Stimulated activated CD4-positive, alpha-beta T cell treated with anti-CD3 and anti-CD28 coated beads, Interleukin-12 subunit alpha, Interleukin-12 subunit beta, amount 100 ng/mL, for 24 hours (primary cell): Measurements from ENCODE around the gene EXT2.

Experiments used
- DNase-seq, 2 experiments: peaks; one replicate each; pipeline ENCODE4 v3.0.0-alpha.2; 2020; ENCODE audit warnings: low read depth in 2 of 2

The EXT2 gene

DNA sequence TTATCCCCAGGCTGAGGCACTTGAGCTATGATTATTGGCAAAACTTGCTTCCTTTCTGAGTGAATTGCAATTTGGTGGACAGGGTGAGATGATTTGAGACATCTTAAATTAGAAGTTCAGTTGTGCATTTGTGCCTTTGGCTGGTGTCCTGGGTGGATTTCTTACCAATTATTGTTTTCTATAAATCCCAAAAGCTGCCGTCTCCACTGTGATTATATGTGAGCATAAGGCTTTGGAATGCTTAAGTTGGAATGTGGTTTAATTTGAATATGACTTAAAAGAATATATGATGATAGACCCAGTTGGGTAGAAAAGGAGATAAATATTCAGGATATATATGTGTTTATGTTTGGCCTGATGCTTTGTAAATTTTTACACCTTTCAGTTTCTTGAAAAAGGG, 70.0 kb downstream of the EXT2 start:
- no peak for DNase-seq

DNA sequence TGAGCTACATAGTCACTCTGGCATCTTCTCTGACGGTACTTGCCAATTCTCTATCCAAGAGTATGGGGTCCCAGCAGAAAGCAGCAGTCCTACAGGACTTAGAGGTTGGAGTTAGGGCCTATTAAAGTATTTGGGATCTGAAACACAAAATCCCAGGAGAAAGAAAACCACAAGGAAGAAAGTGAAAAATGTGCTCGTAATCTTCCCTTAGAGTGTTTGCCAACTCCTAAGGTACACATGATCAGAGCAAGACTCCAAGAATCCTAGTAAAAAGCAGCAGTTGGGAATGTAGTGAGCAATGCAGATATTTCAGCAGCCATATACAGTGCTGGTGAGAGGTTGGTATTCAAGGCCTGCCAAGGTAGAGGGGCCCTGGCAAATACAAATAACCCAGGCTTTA, 71.6 kb downstream of the EXT2 start:
- DNase-seq = no peak

DNA sequence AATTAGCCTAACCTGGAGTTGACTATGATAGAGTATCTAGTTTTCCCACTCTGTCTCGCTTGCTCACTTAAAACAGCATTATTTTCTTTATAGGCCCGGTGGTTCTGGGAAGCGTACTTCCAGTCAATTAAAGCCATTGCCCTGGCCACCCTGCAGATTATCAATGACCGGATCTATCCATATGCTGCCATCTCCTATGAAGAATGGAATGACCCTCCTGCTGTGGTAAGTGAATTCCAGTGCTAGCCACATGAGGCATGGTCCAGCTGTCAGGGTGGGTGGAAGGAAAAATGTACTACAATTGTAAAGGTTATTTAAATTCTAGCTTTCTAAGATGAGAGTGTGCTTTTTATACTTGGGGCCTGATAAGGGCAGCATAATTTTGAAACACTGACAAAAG, 76.0 kb downstream of the EXT2 start:
- DNase-seq = no peak

DNA sequence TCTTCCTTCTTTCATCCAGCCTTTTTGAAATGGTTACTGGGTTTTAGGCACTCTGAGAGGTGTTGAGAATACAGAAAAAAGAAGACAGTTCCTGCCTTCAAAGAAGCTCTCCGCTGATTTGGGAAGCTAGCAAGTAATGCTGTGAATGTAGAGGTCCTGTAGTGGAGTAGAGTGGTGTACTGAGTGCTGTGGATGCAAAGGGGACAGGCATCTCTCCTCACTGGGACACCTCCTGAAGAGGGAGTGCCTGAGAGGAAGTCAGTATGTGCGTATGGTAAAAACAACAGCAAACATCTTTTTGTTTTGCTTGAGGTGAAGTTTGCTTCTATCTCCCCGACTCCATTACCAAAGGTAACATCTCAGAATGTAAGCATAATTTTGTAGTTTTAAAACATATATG, 77.5 kb downstream of the EXT2 start:
- no peak for DNase-seq

DNA sequence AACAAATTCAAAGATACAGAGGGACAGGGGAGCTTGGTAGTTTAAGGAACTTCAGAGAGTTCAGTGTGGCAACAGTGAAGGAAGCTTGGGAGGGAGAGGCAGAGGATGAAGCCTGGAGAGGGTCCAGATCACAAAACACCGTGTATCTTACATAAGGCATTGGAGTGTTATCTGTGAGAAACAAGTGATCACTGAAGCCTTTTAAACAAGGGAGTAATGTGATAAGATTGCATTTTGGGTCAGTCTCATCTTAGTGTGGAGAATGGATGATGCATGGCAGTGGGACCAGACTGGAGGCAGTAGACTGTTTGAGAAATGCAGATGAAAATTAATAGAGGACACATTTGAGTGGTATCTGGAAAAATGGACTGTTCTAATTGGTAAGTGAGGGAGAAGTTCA, 79.4 kb downstream of the EXT2 start:
- no peak for DNase-seq

DNA sequence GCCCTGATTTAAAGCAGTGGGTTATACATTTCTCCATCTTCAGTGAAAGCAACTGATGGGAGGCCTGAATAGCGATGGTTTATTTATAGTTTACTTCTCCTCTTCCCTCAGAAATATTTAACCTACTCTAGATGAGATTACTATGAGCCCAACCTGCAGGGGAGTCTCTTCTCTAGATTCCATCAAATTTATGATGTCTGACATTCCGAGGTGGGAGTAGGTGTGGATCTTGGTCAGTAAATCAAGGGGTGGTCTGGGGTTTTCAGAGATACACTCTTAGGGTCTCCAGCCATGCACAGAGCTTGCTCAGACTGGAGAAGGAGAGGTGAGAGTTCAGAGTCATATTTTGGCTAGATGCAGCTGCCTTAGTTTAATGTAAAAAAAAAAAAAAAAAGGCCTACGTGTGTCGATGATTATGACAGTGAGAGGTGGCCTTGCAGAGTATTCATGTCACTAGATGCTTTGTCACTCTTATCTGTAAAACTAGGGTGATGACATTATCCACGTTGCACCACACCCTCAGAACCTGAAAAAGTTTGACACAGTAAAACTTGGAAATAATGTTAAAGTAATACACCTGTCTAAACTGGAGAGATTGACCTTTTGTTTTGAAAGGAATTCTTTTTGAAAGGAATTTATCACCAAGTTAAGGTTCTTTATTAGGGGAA, 81.2 kb downstream of the EXT2 start:
- DNase-seq = no peak

DNA sequence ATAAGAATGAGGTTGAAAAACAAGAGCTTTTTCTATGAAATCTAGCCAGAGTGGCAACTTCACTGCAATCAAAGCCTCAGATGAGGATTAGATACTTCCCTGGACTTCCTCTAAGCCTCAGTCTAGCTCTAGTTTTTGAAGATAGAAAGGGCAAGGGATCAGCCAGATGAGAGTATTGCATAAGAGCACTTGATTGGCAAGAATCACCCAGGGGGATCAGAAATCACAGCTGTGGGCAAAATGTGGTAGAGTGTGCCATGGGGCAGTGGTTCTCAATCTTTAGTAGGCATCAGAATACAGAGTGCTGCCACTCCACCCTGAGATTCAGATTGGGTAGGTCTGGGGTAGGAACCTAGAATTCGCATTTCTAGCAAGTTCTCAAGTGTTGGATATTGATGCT, 82.4 kb downstream of the EXT2 start:
- DNase-seq = no peak

DNA sequence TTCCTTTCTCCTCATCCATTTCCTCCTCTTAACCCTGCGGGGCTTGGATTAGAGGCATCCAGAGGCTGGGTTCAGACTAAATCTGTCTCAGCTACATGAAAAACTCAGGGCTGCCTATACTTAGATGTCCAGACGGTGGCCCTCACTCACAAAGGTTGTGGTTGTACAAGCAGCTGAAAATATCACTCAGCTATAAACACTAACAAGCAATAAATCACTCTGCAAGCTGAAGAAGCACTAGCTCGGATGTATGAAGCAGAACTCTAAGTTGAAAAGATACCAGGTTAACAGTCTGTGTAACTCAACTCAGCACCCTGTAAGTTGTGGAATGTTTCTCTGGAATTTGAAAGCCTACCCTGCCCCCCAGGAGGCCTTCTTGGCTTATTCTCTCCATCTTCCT, 82.9 kb downstream of the EXT2 start:
- no peak for DNase-seq

DNA sequence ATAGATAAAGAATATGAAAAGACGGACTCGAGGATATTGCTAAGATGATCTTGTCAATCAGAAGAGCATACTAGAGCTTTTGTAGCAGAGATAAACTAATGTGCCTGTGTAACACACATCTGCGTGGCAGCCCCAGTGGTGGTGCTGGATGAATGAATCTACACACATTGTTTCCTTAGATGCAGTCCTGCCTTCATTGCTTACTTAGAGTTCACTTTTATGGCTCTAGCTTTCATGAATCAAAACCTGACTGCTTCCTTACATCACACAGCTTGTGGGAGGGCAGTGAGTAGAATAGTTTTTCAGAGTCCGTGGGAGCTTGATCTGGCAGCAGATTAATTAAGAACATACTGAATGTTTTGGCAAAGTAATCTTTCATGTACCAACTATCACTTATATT, 83.7 kb downstream of the EXT2 start:
- no peak for DNase-seq

DNA sequence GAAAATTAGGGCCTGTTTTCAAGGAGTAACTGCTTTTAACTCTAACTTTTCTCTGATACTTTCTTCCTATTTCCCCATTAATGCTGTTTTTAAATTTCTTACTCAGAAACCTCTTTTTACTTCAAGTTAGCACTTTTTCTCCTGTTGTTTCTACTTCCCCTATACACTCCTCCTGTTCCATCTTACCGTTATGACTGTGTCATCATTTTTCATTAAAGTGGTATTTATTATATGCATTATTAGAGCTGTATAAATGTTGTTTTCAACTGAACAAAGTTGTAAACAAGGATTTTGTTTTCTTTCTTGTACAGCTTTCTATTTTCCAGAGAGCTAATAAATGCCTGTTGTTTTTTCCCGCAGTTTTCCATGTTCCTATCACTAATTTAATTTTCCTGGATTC, 84.6 kb downstream of the EXT2 start:
- DNase-seq = no peak

DNA sequence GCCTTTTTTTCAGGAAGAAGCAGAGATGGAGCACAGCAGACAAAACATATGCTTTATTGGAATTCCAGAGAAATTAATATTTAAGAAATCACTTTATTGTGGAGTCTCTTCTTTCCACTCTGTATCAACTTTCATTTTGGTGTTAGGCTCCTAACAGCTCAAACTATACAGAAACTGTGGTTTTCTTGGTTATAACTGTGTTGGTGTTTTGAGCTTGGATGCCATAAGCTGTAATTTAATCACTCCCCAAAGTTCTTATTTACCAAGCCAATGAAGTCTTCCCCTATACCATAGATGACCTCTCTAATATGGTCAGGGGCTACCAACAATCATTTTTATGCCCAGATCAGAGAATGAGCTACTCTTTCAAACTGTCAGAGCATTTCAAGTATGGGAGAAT, 90.0 kb downstream of the EXT2 start:
- no peak for DNase-seq

DNA sequence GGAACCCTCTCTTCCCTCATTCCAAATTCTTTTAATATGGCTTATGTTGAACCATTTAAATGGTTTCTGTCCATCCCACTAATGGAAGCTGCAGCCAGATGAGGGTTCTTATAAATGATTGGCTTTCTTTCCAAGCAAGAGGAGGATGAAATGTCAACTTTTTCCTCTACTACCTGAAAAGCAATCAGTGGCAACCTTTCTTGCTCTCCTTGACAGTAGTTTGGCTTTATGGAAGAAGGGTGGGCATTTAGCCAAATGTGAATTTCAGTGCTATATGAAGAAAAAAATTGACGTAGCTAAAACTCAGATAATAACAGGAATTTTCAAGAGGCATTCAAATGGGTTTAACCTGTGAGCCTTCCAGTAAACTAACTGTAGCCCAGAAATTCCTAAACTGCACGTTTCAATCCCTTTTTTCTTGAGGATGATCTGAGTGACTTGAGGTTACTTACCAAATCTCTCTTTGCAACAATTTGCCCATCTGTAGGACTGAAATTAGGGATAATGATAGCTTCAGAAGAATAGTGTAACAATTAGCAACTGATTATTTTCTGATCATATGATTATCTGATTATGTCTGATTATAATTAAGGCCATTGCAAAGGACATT, 90.9 kb downstream of the EXT2 start:
- DNase-seq = no peak

DNA sequence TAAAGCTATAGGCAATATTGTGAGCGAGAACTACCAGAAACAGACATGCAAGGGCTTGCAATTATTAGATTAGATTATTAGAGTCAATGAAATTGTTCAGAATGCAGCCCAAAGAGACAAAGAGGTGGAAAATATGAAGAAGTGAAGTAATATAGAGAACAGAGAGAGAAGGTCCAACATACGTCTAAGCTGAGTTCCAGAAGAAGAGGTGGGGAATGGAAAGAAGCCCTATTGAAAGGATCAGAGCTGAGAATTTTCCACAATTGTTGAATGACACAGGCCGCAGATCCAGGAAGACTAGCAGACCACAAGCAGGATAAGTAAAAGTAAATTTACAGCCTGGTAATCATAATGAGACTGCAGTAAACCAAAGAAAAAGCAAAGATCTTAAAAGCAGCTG, 93.2 kb downstream of the EXT2 start:
- DNase-seq = no peak

DNA sequence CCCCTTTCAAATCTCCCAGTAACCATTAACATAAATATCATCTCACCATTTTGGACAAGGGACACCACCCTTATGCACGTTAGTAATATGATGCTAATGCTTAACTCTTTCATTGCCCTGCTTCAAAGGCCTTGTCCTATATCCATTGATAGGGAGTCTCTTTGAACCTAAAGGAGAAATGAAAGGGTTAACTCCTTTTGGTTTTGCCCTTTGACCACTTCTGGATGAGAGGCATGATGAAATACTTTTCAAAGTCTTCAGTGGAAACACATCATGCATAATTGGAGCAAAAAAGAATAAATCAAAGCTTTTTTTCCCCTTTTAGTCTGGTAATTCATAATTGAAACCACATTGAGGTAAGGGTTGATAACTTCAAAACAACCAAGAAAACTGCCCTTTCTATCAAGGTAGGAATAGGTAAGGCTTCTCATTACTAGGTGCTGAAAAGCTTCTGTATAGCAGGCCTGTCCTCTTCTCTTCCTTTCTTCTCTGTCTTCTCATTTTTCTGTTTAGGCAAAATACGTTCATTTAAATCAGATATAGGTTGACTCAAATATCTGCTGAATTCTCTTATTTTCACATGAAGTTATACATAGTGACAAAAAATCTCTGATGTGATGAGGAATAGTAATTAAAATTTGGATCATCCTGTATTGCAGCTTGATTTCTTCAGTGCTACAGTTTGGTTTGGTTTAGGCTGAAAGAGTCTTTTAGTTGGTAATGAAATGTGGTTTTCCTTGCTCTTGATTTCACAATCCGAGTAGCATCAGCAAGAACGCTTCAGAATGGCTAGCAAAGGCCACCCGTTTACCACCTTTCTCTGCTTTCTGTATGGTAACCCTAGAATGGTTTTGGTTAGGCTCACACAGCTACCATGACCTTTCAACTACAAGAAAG, 94.8 kb downstream of the EXT2 start:
- DNase-seq = no peak

DNA sequence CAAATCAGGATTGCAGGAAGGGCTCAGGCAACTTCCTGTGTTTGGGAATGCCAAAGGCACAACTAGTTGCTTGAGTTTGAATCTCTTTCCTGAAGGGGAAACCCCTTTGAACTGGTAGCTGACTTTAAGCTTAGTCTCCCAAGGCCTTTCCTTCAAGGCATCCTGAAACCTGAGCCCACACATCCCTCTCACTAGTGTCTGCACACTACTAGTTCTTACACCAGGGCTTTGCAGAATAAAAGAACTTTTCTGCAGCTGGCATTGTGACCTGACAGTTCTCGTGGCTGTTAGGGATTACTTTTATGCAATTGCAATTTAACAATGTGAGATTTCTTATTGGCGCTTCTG, 95.4 kb downstream of the EXT2 start:
- DNase-seq = no peak

DNA sequence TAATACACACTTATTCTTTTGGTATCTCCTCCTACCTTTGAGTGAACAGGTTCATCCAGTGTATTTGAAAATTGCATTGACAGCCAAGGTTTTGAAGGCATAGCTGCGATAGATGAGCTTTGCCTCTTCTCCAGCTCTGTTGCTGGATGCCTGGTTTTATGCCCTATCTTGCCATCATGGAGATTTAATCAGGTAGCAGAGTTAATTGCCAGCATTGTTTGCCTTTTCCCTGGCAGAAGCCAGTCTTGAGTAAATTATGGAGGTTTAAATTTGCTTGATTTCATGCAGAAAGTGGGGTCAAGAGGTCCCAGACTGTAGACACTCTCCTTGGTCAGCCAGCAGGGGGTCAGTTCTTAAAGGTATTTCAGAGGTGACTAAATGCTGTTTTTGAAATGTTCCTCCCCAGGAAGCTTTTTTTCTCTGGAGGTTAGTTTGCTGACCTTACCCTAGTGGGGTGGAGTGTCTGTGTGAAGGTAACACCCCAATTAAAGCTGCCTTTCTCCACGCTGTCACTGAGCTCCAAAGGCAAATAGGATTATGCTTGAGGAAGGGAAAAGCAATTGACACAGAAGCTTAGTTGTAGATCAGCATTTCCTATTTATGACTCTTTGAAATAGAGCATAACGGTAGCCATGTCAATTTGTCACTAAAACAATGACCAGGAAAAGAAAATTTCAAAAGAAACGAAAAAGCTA, 96.0 kb downstream of the EXT2 start:
- DNase-seq = no peak

DNA sequence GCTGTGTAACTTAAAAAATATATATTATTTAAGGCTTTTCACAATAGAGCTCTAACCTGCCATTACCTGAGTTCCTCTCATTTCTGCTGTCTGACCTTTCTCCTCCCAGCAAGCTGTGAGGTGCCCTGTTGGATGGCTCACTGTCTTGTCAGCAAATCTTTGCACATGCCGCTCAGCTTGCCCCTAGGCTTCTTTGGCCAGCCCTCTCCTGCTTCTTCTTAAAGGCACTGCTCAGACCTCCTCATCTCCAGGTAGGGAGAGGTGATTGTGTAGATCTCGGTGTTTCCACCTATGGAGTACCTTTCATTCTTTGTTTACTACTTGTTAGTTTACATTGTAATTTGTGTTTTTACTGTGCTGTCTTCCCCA, 96.5 kb downstream of the EXT2 start:
- DNase-seq = no peak

DNA sequence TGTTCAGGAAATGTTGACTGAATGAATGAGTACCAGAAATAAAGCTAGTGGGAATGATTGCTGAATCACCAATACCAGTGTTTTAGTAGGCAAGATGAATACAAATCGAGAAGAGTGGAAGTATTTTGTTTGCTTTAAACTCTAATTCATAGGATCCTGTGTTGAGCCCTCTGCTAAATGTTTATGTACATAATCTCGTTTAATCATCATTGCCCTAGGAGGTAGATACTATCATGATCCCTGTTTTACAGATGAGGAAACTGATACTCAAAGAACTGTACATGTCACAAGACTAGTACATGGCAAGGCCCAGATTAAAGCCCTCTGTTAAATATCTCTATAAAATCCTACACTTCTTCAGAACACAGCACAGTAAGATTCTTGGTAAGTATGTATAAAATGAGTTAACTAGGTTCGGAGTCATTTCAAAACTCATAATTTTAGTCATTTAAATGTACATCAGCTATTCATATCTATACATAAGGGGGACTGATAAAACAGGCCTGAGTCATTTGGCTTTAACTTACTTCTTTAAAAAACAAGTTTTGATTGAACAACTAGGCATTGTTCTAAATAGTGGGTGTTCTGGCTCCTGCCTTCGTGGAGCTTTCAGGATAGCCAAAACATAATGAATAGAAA, 97.1 kb downstream of the EXT2 start:
- no peak for DNase-seq

DNA sequence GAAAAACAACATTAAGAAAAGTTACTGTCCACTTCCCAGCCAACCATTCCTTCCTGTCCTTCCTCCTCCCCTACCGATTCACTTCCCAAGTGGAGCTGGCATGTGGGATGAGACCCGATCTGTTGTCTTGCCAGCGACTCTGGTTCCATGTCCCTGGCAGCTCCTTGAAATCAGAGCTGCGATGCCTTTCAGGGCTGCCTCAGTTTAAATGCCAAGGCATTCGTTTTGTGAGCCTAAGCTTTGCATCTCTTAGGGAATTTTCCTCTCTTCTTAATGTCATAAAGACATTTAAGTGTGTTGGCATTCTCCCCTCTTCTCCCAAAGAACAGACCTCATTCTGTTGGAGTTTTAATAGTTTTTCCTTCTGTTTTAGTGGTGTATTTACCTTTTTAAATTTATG, 98.4 kb downstream of the EXT2 start:
- DNase-seq = no peak

DNA sequence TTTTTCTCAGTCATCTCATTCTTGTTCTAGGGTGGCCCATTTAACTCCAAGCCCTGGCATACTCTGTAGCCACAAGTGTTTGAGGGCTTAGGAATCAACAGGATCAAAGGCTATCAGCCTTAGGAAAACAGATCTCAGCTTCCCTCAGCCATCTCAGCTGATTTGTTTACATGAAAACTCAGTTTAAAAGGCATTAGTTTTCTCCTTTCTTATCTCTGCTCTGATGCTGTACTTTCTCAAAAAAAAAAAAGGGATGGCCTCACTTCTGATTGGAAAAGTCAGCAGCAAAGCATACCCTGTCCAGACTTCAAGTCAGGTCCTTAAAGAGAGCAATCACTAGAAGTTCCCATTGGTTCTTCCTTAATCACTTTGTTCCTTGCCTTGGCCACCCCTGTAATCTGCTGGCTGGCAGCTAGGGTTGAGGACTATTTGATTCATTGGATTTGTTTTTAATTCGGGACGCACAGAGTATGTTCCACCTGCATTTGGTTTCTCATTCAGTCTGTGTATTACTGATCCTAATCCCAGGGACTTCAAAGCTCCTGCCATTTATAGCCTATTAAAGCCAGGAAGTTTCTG, 102.8 kb downstream of the EXT2 start:
- no peak for DNase-seq

DNA sequence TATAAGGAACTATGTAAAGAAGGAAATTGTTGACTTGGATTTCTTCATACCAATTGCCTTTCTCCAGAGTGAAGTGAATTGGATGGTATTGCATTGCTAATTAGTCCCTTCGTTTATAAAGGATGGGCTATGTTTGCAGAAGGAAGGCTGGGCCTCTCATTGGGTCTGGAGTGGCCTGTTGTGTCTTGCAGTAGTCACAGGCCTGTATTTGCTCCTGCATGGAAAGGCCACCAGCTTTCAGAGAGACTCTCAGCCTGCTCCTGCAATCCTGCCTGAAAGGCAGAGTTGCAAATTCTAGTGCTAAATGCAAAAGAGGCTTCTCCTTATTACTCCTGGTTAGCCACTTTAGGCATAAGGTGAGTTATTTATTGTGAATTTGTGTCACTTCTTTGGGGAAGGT, 103.8 kb downstream of the EXT2 start:
- no peak for DNase-seq

DNA sequence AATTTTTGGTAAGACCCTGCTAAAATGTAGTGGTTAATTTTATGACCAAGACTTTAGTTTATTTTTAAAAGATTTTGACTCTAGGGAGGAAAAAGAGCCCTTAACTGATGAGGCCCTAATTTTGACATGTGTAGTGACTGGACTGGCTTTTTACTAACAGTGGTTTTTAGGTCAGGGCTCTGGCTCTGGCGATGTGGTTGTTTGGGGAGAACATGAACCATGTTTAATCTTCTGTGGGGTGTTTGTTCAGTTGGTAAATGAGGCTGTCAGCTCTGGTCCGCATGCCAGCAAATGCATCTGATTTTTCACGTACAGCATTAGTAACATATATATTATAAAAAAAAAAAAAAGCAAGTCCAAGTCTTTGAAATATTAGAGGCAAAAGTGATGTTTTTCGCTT, 104.3 kb downstream of the EXT2 start:
- no peak for DNase-seq
